Measurements from ENCODE around the gene MRC1.

The MRC1 gene

GRCh38 chr10:17795813-17796594, 13.1 kb upstream of the MRC1 start:
- no peak for DNase-seq (ENCODE audit: low read depth)

- no peak for DNase-seq (ENCODE audit: low read depth)
Observed at GRCh38 chr10:17801507-17801906, 7.6 kb upstream of the MRC1 start.

- DNase-seq (ENCODE audit: low read depth) = no peak
Observed at GRCh38 chr10:17802350-17802749, 6.8 kb upstream of the MRC1 start.

- no peak for DNase-seq (ENCODE audit: low read depth)
Observed at GRCh38 chr10:17802976-17803375, 6.2 kb upstream of the MRC1 start.

- no peak for DNase-seq (ENCODE audit: low read depth)
Observed at GRCh38 chr10:17805330-17805729, 3.8 kb upstream of the MRC1 start.

GRCh38 chr10:17805921-17806577, 3.1 kb upstream of the MRC1 start:
- DNase-seq (ENCODE audit: low read depth) = no peak

- no peak for DNase-seq (ENCODE audit: low read depth)
Observed at GRCh38 chr10:17811146-17811865, 2.2 kb downstream of the MRC1 start.

- DNase-seq (ENCODE audit: low read depth) = no peak
Observed at GRCh38 chr10:17814973-17815372, 5.8 kb downstream of the MRC1 start.

- no peak for DNase-seq (ENCODE audit: low read depth)
Observed at GRCh38 chr10:17816199-17816598, 7.1 kb downstream of the MRC1 start.

- DNase-seq (ENCODE audit: low read depth) = no peak
Observed at GRCh38 chr10:17817316-17817715, 8.2 kb downstream of the MRC1 start.

- DNase-seq (ENCODE audit: low read depth) = no peak
Observed at GRCh38 chr10:17817790-17818189, 8.6 kb downstream of the MRC1 start.

- DNase-seq (ENCODE audit: low read depth) = no peak
Observed at GRCh38 chr10:17819836-17820235, 10.7 kb downstream of the MRC1 start.

GRCh38 chr10:17820943-17821342, 11.8 kb downstream of the MRC1 start:
- DNase-seq (ENCODE audit: low read depth) = no peak

- no peak for DNase-seq (ENCODE audit: low read depth)
Observed at GRCh38 chr10:17821893-17822292, 12.7 kb downstream of the MRC1 start.

GRCh38 chr10:17831341-17831740, 22.2 kb downstream of the MRC1 start:
- no peak for DNase-seq (ENCODE audit: low read depth)

GRCh38 chr10:17831896-17832295, 22.7 kb downstream of the MRC1 start:
- DNase-seq (ENCODE audit: low read depth) = no peak

GRCh38 chr10:17833656-17834055, 24.5 kb downstream of the MRC1 start:
- DNase-seq (ENCODE audit: low read depth) = no peak

- DNase-seq (ENCODE audit: low read depth) = peak; percentile 68
Observed at GRCh38 chr10:17835688-17836087, 26.5 kb downstream of the MRC1 start.

GRCh38 chr10:17836942-17837341, 27.8 kb downstream of the MRC1 start:
- peak; percentile 49 for DNase-seq (ENCODE audit: low read depth)

GRCh38 chr10:17838080-17838648, 29.0 kb downstream of the MRC1 start:
- no peak for DNase-seq (ENCODE audit: low read depth)

- DNase-seq (ENCODE audit: low read depth) = no peak
Observed at GRCh38 chr10:17841050-17841449, 31.9 kb downstream of the MRC1 start.

GRCh38 chr10:17842641-17843040, 33.5 kb downstream of the MRC1 start:
- no peak for DNase-seq (ENCODE audit: low read depth)

Measured in HS-27A (cell line).